ENCODE measurements around the gene GLYATL3. TPM values are rescaled to one million over a fixed set of nuclear protein-coding genes. Genes with fewer than 3 reads are reported as not detected.

The GLYATL3 gene
- polyA plus RNA-seq, 1 of the 3 experiments (the other 2 are of a cell fraction), result not detected

DNA sequence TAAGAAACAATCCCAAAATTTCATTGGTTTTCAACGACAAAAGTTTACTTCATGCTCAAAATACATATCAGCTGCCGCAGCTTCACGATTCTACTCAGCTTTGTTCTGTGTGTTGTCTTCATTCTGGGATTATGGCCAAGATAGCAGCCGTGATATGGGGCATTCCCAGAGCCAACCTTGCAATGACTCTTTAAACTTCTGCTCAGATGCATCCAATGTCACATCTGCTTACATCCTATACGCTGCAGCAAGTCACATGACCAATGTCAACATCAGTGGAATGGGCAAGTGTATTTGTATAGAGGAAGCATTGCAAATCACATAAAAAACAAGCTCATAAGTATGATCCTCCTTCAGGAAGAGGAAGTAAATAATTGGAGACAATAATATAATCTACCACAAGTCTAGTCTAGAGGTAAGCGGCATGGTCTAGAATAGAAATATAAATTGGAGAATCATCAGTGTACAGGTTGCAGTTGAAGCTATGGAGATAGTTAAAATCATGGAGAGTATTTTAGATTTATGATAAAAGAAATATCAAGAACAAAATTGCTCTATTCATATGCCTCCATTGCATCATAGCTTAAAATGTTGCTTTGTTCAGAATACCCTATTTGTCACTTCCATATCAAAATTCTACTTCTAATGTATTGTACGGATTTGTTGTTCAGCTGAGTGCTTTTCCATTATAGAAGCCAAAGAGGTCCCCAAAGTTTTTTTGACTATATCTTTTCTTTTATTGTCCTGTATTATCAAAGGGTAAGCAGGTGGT, 43.5 kb downstream of the GLYATL3 start:
- H3K9me3 ChIP-seq, result no peaks in the 10 kb centered on the region
- CTCF ChIA-PET, result interaction anchor here (1.1 to 3.3 kb wide), 3 partner anchors 12 to 1755 kb away, joined by 3 to 19 read pairs (median 3); no protein-coding TSS in a partner anchor
- no peak overlapping the region for H3K4me3 ChIP-seq (ENCODE audit: low read depth in 2 of 2, low read length in 1 of 2)
- POLR2A ChIA-PET, result no interaction called here
- DNase-seq, result no peak
- H3K9me2 ChIP-seq, result no peaks in the 10 kb centered on the region
- H2AFZ ChIP-seq (ENCODE audit: low read depth), result no peak overlapping the region
- H3F3A ChIP-seq (replicated peaks; ENCODE audit: insufficient read depth), result no peaks in the 10 kb centered on the region
- H3K27me3 ChIP-seq (ENCODE audit: insufficient read depth), result no peaks in the 10 kb centered on the region; the same call in 1 of the 2 replicates
- no peak overlapping the region for H3K27ac ChIP-seq (ENCODE audit: low read depth in 2 of 2, low read length in 1 of 2)
- no peaks in the 10 kb centered on the region for H3K36me3 ChIP-seq (replicated peaks in 1 of 2; ENCODE audit: control insufficient read depth in 1 of 2, insufficient read depth in 2 of 2, low read length in 1 of 2)
- no peak overlapping the region for H3K4me2 ChIP-seq
- 32% methylated on average over 7 of the region's 7 CpGs for WGBS (ENCODE audit: low lambda C conversion rate)
- no peaks in the 10 kb centered on the region for H3K79me2 ChIP-seq (ENCODE audit: insufficient read depth)
- no peaks in the 10 kb centered on the region; a peak in 1 of 4 replicates for H3K4me1 ChIP-seq (ENCODE audit: control insufficient read depth in 1 of 2, insufficient read depth in 2 of 2, low read depth in 1 of 2, low read length in 1 of 2)
- no peaks in the 10 kb centered on the region for H4K20me1 ChIP-seq (ENCODE audit: insufficient read depth)
- H3K9ac ChIP-seq, result no peak overlapping the region
- no peak for TF ChIP-seq EP300 (IDR thresholded peaks at IDR 0.05; ENCODE audit: borderline replicate concordance in 1 of 2, low read depth in 1 of 2, low read length in 1 of 2)

DNA sequence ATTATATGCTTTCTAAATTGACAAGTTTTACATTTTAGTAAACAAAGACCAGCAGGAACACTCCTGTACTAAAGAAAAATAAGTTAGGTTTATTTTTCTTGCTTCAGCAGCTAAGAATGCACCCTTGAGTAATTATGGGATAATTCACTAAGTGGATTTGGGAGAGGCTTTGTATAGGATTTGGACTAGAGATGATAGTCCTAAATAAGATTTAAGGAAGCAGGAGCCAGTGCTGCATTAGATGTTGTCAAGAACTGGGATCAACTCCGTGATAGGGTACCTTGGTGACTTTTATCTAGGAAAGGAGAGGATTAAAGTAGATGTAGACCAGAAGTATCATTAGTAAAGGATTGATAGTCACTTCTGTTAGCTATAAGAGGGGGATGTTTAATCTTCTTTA, 46.6 kb downstream of the GLYATL3 start:
- H3K36me3 ChIP-seq (replicated peaks in 1 of 2; ENCODE audit: control insufficient read depth in 1 of 2, insufficient read depth in 2 of 2, low read length in 1 of 2), result no peaks in the 10 kb centered on the region
- H3K27ac ChIP-seq (ENCODE audit: low read depth in 2 of 2, low read length in 1 of 2), result no peak overlapping the region
- ChIA-PET POLR2A (no interaction called here), CTCF (interaction anchor here (0.9 to 1.8 kb wide), 2 partner anchors 15 to 77 kb away, joined by 3 to 10 read pairs; no protein-coding TSS in a partner anchor)
- H3K79me2 ChIP-seq (ENCODE audit: insufficient read depth), result no peaks in the 10 kb centered on the region
- no peaks in the 10 kb centered on the region for H3K9me2 ChIP-seq
- H3K4me1 ChIP-seq (ENCODE audit: control insufficient read depth in 1 of 2, insufficient read depth in 2 of 2, low read depth in 1 of 2, low read length in 1 of 2), result no peaks in the 10 kb centered on the region; a peak in 1 of 4 replicates
- 15% methylated on average over 1 of the region's 1 CpG for WGBS (ENCODE audit: low lambda C conversion rate)
- H3F3A ChIP-seq (replicated peaks; ENCODE audit: insufficient read depth), result no peaks in the 10 kb centered on the region
- DNase-seq, result no peak
- no peak overlapping the region for H3K4me2 ChIP-seq
- no peak overlapping the region for H2AFZ ChIP-seq (ENCODE audit: low read depth)
- H4K20me1 ChIP-seq (ENCODE audit: insufficient read depth), result no peaks in the 10 kb centered on the region
- H3K27me3 ChIP-seq (ENCODE audit: insufficient read depth), result peaks cover 15% of the 10 kb centered on the region
- no peak overlapping the region for H3K4me3 ChIP-seq (ENCODE audit: low read depth in 2 of 2, low read length in 1 of 2)
- no peak overlapping the region for H3K9ac ChIP-seq
- H3K9me3 ChIP-seq, result no peaks in the 10 kb centered on the region
- TF ChIP-seq USF2 (IDR thresholded peaks at IDR 0.05; ENCODE audit: borderline replicate concordance, low read depth, low read length) (no peak), ZBTB33 (IDR thresholded peaks at IDR 0.05; ENCODE audit: borderline replicate concordance, low read depth) (no peak), SMC3 (IDR thresholded peaks at IDR 0.05; ENCODE audit: low read depth, low read length) (no peak), YY1 (IDR thresholded peaks at IDR 0.05; ENCODE audit: low read depth) (no peak), NRF1 (IDR thresholded peaks at IDR 0.05; ENCODE audit: low read depth, low read length) (no peak), JUND (IDR thresholded peaks at IDR 0.05) (no peak), GATA2 (CRISPR knock-in tag; IDR thresholded peaks at IDR 0.05) (no peak), RXRA (IDR thresholded peaks at IDR 0.05; ENCODE audit: borderline replicate concordance, low read depth) (no peak), USF1 (IDR thresholded peaks at IDR 0.05; ENCODE audit: borderline replicate concordance, low read depth) (no peak), TEAD4 (IDR thresholded peaks at IDR 0.05; ENCODE audit: borderline replicate concordance, insufficient read depth) (no peak), EP300 (IDR thresholded peaks at IDR 0.05; ENCODE audit: borderline replicate concordance in 1 of 2, low read depth in 1 of 2, low read length in 1 of 2) (no peak), RFX5 (IDR thresholded peaks at IDR 0.05; ENCODE audit: low read length) (no peak), FOXJ3 (CRISPR knock-in tag; IDR thresholded peaks at IDR 0.05) (no peak), TAF1 (IDR thresholded peaks at IDR 0.05; ENCODE audit: borderline replicate concordance, low read depth, low read length) (no peak), RAD21 (IDR thresholded peaks at IDR 0.05; ENCODE audit: low read length) (no peak), TCF12 (IDR thresholded peaks at IDR 0.05) (no peak), NFIC (IDR thresholded peaks at IDR 0.05; ENCODE audit: borderline replicate concordance) (no peak)
- TF ChIP-seq, protein P1, sequence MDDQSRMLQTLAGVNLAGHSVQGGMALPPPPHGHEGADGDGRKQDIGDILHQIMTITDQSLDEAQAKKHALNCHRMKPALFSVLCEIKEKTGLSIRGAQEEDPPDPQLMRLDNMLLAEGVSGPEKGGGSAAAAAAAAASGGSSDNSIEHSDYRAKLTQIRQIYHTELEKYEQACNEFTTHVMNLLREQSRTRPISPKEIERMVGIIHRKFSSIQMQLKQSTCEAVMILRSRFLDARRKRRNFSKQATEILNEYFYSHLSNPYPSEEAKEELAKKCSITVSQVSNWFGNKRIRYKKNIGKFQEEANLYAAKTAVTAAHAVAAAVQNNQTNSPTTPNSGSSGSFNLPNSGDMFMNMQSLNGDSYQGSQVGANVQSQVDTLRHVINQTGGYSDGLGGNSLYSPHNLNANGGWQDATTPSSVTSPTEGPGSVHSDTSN (IDR thresholded peaks at IDR 0.05), result no peak
- TF ChIP-seq, protein P2, sequence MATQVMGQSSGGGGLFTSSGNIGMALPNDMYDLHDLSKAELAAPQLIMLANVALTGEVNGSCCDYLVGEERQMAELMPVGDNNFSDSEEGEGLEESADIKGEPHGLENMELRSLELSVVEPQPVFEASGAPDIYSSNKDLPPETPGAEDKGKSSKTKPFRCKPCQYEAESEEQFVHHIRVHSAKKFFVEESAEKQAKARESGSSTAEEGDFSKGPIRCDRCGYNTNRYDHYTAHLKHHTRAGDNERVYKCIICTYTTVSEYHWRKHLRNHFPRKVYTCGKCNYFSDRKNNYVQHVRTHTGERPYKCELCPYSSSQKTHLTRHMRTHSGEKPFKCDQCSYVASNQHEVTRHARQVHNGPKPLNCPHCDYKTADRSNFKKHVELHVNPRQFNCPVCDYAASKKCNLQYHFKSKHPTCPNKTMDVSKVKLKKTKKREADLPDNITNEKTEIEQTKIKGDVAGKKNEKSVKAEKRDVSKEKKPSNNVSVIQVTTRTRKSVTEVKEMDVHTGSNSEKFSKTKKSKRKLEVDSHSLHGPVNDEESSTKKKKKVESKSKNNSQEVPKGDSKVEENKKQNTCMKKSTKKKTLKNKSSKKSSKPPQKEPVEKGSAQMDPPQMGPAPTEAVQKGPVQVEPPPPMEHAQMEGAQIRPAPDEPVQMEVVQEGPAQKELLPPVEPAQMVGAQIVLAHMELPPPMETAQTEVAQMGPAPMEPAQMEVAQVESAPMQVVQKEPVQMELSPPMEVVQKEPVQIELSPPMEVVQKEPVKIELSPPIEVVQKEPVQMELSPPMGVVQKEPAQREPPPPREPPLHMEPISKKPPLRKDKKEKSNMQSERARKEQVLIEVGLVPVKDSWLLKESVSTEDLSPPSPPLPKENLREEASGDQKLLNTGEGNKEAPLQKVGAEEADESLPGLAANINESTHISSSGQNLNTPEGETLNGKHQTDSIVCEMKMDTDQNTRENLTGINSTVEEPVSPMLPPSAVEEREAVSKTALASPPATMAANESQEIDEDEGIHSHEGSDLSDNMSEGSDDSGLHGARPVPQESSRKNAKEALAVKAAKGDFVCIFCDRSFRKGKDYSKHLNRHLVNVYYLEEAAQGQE (IDR thresholded peaks at IDR 0.05; ENCODE audit: low read depth, low read length), result no peak

Data from SK-N-SH (cell line).